Measurements from ENCODE around the gene FAM193B.
"Not testable (repeated sequence)": the region's sequence is repeated elsewhere in the genome, so short reads cannot be mapped to it uniquely, and the experiment has no call there.

Gene FAM193B

DNA sequence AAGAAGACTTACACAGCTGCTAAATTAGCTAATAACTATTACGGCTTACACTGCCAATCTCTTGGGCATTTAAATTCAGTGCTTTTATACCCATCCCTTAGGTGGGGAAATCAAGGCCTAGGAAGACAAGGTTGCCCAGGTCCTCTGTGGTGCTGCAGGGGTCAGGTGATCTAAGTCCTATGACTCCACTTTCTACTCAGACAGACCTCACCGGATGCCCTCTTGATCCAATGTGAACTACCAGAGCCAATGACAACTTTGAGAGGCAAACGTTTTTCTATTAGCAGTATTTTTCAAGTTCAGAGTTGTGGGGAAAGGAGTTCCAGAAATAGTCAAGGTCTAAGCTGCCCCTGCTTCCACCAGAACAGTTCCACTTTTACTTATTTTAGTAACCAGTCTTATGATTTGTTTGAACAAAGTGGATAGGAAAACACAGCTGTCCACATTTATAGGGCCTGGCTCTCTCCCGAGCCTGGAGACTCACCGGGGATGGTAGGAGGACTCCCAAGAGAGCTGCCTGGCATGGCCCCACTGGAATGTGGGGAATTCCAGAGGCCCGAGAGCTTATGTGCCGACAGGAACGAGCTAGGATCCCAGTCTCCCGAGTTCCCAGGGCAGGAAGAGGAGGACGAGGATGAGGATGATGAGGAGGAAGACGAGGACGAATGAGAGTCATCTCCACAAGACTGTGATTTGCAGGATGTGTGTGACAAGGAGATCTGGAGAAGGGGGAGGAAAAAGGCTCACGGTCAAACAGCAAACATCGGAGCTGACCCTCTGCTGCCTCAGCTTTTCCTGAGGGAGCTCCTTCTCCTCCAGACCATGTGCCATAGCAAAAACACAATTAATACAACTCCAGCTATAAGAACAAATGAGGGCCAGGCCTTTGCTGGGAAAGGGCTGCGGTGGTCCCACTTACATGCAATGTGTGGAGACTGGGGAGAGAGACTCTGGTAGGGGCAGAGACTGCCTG lies 16.7 kb downstream of the FAM193B start:
- TF ChIP-seq CTCF (IDR thresholded peaks at IDR 0.05; ENCODE audit: extremely low read depth, missing control alignments), result no peak
- DNase-seq (ENCODE audit: low spot score), result no peak

DNA sequence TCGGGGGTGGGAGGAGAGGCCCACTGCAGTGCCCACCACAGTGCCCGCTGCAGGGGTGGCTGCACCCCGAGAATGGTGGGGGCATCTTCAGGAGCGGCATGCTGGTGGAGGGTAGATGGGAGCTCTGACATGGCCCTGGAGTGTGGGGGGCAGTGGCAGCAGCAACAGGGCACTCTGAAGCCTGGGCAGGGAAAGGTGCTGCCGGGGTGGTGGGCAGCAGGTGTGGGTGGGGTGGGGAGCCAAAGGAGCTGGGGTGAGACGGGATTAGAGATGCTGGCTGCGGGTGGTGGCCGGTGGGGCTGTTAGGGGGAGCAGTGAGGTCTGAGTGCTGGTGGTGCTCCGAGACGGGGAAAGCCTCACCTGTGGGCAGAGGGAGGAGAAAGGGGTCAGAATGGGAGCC lies 18.0 kb downstream of the FAM193B start:
- TF ChIP-seq CTCF (IDR thresholded peaks at IDR 0.05; ENCODE audit: extremely low read depth, missing control alignments), result no peak
- no peak for DNase-seq (ENCODE audit: low spot score)

- no peak for DNase-seq (ENCODE audit: low spot score)
- TF ChIP-seq CTCF (IDR thresholded peaks at IDR 0.05; ENCODE audit: extremely low read depth, missing control alignments), result no peak
These were observed 19.2 kb downstream of the FAM193B start for GRCh38 chr5:177535125-177535524.

DNA sequence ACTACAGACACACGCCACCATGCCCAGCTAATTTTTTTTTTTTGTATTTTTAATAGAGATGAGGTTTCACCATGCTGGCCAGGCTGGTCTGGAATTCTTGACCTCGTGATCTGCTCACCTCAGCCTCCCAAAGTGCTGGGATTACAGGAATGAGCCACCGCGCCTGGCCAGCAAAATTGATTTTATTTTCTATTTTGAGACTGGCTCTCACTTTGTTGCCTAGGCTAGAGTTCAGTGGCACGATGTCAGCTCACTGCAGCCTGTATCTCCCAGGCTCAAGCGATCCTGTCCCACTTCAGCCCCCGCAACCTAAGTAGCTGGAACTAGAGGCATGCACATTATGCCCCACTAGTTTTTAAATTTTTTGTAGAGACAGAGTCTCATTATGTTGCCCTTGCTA lies 19.9 kb downstream of the FAM193B start:
- not testable (repeated sequence) for DNase-seq (ENCODE audit: low spot score)

DNA sequence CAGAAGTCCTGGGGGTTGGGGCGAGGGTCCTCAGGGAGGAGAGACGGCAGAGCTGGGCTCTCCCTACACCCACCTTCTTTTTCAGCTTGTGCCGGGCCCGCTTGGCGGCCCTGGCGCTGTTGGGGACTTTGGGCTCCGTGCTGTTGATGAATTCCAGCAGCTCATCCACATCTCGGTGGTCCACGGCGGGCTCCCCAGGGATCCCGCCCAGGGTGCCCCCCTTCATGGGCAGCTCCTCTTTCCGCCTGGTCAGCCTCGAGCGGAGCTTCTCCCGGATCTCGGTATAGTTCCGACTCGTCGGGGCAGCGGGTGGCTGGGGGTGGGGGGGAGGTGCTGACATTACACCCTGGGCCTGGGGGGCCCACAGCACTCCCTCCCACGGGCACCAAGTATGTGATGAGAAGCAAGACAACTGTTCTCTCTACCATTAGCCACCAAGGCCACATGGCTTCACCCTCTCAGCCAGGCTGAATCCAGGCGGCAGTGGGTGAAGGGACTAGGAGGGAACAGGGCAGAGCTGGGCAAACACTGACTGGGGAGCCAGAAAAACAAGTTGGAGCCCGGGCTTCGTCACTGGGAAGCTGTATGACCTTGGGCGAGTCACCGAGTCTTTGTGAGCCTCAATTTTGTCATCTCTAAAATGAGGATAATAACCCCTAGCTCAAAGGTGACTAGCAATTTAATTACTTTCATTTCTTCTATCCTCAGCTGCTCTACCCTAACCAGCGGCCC lies 23.0 kb downstream of the FAM193B start:
- no peak for DNase-seq (ENCODE audit: low spot score)
- no peak for TF ChIP-seq CTCF (IDR thresholded peaks at IDR 0.05; ENCODE audit: extremely low read depth, missing control alignments)

GRCh38 chr5:177530638-177531037 lies 23.7 kb downstream of the FAM193B start:
- DNase-seq (ENCODE audit: low spot score), result no peak
- no peak for TF ChIP-seq CTCF (IDR thresholded peaks at IDR 0.05; ENCODE audit: extremely low read depth, missing control alignments)

DNA sequence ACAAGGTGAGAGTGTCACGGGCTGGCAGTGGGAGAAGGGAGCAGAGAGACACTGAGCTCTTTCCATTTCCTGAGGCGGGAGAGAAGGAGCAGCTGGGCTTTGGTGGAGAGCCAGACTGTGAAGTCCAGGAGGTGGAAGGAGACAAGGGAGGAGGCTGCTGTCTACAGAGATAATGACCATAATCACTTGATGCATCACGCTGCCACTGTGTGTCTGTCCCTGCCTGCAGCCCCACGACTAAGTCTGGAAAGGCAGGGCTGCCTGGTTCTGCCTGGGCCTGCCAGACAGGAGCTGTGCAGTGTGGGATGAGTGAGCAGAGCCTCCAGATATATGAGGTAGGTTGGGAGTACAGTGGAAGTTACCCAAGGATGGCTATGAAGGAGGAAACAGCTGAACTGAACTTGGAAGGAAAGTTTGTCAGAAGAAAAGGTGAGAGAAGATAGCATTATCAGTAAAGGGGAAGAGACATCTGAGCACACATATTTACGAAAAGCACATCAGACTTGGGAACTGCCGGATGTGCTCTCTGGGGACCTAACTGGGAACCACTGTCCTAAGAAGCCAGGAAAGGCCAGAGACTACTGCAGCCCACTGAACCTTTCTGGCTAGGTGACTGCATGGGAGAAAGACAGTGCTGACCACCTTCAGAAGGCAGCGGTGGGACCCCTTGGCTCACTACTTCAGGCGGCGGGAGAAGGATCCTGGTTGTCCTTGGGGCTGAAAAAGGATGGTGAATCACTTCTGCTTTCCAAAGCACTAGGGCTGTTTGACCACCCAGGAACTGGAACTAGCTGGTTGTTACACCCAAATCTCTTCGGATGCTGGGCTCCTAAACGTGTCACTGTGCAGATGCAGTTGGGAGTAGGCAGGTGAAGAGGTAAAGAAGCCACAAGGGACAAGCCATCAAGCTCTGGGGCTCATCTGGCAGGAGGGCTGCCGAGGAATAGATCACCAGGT lies 24.8 kb downstream of the FAM193B start:
- no peak for DNase-seq (ENCODE audit: low spot score)

More for the DNA sequence above, 24.8 kb downstream of the FAM193B start:
- TF ChIP-seq CTCF (IDR thresholded peaks at IDR 0.05; ENCODE audit: extremely low read depth, missing control alignments), result no peak
